ENCODE data around the gene NRCAM. TPM values are rescaled to one million over a fixed set of nuclear protein-coding genes. Genes with fewer than 3 reads are reported as not detected.

NRCAM gene
- total and polyA plus RNA-seq, 8 donors, result 10.6 to 36.7 (median 16.2) TPM

GRCh38 chr7:108415084-108415483 is 41.2 kb downstream of the NRCAM start:
- no peak for ATAC-seq
- intact Hi-C loops (cut with DNase I), result no loop called here

GRCh38 chr7:108413782-108414492 is 42.3 kb downstream of the NRCAM start:
- Histone ChIP-seq H3K36me3 (no peaks in the 10 kb centered on the region), H3K27me3 (peaks cover 0 to under 1% of the 10 kb centered on the region in 2 donors), H3K4me3 (no peak overlapping the region), H3K27ac (no peak overlapping the region), H3K4me1 (peaks cover 0 to 7% of the 10 kb centered on the region in 2 donors), H3K9me3 (no peaks in the 10 kb centered on the region)
- DNase-seq (no peak), ATAC-seq (no peak)
- intact Hi-C loops (cut with DNase I), result no loop called here
- TF ChIP-seq CTCF (IDR thresholded peaks at IDR 0.05), result no peak

More at GRCh38 chr7:108415084-108415483, 41.2 kb downstream of the NRCAM start:
- Histone ChIP-seq H3K36me3 (no peaks in the 10 kb centered on the region), H3K27me3 (peaks cover 0 to 10% of the 10 kb centered on the region in 2 donors), H3K9me3 (no peaks in the 10 kb centered on the region), H3K4me3 (no peak overlapping the region), H3K27ac (no peak overlapping the region), H3K4me1 (peaks cover 0 to 7% of the 10 kb centered on the region in 2 donors)
- TF ChIP-seq CTCF (IDR thresholded peaks at IDR 0.05), result no peak
- no peak for DNase-seq

- Histone ChIP-seq H3K4me3 (no peak overlapping the region), H3K36me3 (no peaks in the 10 kb centered on the region), H3K27me3 (no peaks in the 10 kb centered on the region), H3K27ac (no peak overlapping the region), H3K9me3 (no peaks in the 10 kb centered on the region), H3K4me1 (peaks cover 0 to 7% of the 10 kb centered on the region in 2 donors)
- ATAC-seq (no peak), DNase-seq (no peak)
- no peak for TF ChIP-seq CTCF (IDR thresholded peaks at IDR 0.05)
- intact Hi-C loops (cut with DNase I), result no loop called here
Measured at GRCh38 chr7:108413337-108413736, 42.9 kb downstream of the NRCAM start.

- Histone ChIP-seq H3K36me3 (no peaks in the 10 kb centered on the region), H3K4me1 (no peaks in the 10 kb centered on the region), H3K27me3 (no peaks in the 10 kb centered on the region), H3K9me3 (no peaks in the 10 kb centered on the region), H3K27ac (no peak overlapping the region), H3K4me3 (no peak overlapping the region)
- TF ChIP-seq CTCF (IDR thresholded peaks at IDR 0.05), result no peak
- intact Hi-C loops (cut with DNase I), result no loop called here
- ATAC-seq, result no peak
- DNase-seq, result no peak
Measured at GRCh38 chr7:108409146-108409545, 47.1 kb downstream of the NRCAM start.

- no peaks in the 10 kb centered on the region for H3K27me3 ChIP-seq
- H3K9me3 ChIP-seq, result no peaks in the 10 kb centered on the region
- H3K27ac ChIP-seq, result no peak overlapping the region
- TF ChIP-seq CTCF (IDR thresholded peaks at IDR 0.05), result no peak
- H3K4me3 ChIP-seq, result no peak overlapping the region
- intact Hi-C loops (cut with DNase I), result no loop called here
- DNase-seq (no peak), ATAC-seq (no peak)
- no peaks in the 10 kb centered on the region for H3K36me3 ChIP-seq
- no peaks in the 10 kb centered on the region for H3K4me1 ChIP-seq
Measured at GRCh38 chr7:108408296-108408991, 47.8 kb downstream of the NRCAM start.
